ENCODE measurements around the gene DNAJB1. TPM values are rescaled to one million over a fixed set of nuclear protein-coding genes. Genes with fewer than 3 reads are reported as not detected.

The DNAJB1 gene
- total and polyA plus RNA-seq, 2 of the 4 experiments (the other 2 are of a cell fraction) = 88.2 to 95.4 TPM

- peaks cover 6% of the 10 kb centered on the region; the same call in 1 of the 2 replicates for H3K4me1 ChIP-seq (ENCODE audit: control insufficient read depth, insufficient read depth, low read length)
- no peak overlapping the region for H3K9ac ChIP-seq (ENCODE audit: low read depth, low read length)
- no peaks in the 10 kb centered on the region for H3K36me3 ChIP-seq (ENCODE audit: control insufficient read depth, insufficient read depth, low read length)
- ChIA-PET POLR2A (ENCODE audit: unreplicated experiment) (no interaction called here), CTCF (interaction anchor here (0.6 to 0.8 kb wide), 2 partner anchors 13 to 20 kb away, joined by 3 to 7 read pairs; no protein-coding TSS in a partner anchor)
- no peaks in the 10 kb centered on the region; the same call in 1 of the 2 replicates for H4K20me1 ChIP-seq (ENCODE audit: insufficient read depth, low read length)
- H2BK5ac ChIP-seq (ENCODE audit: low read depth, low read length, poor library complexity, severe bottlenecking) = no peak overlapping the region
- no TSS peak for BruUV-seq (replicated peaks)
- H4K5ac ChIP-seq (ENCODE audit: low read depth, low read length) = no peak overlapping the region
- no peak for ATAC-seq (ENCODE audit: low read depth)
- H3K4me2 ChIP-seq (ENCODE audit: low read depth, low read length) = no peak overlapping the region
- H2AK5ac ChIP-seq (ENCODE audit: low read depth, low read length) = no peak overlapping the region
- H2BK20ac ChIP-seq (ENCODE audit: low read depth, low read length) = no peak overlapping the region
- H3K23ac ChIP-seq (ENCODE audit: low read depth, low read length) = no peak overlapping the region
- H3K18ac ChIP-seq (ENCODE audit: low read depth, low read length) = no peak overlapping the region
- H4K91ac ChIP-seq (ENCODE audit: insufficient read depth, low read depth, low read length) = no peak overlapping the region
- intact Hi-C loops (cut with micrococcal nuclease) (no loop called here), dilution Hi-C loops (cut with HindIII; ENCODE audit: low sequenced_read_pairs, unreplicated experiment) (no loop called here), in situ Hi-C loops (cut with MboI; ENCODE audit: low sequenced_read_pairs) (loop anchor here (25.0 kb wide), 1 partner anchor 887 kb away; the partner anchor contains the start of gene WIZ)
- no peak overlapping the region for H3K4ac ChIP-seq (ENCODE audit: low read depth, low read length)
- TF ChIP-seq, protein P1, sequence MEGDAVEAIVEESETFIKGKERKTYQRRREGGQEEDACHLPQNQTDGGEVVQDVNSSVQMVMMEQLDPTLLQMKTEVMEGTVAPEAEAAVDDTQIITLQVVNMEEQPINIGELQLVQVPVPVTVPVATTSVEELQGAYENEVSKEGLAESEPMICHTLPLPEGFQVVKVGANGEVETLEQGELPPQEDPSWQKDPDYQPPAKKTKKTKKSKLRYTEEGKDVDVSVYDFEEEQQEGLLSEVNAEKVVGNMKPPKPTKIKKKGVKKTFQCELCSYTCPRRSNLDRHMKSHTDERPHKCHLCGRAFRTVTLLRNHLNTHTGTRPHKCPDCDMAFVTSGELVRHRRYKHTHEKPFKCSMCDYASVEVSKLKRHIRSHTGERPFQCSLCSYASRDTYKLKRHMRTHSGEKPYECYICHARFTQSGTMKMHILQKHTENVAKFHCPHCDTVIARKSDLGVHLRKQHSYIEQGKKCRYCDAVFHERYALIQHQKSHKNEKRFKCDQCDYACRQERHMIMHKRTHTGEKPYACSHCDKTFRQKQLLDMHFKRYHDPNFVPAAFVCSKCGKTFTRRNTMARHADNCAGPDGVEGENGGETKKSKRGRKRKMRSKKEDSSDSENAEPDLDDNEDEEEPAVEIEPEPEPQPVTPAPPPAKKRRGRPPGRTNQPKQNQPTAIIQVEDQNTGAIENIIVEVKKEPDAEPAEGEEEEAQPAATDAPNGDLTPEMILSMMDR (conservative IDR thresholded peaks at IDR 0.05; ENCODE audit: low read depth, low read length) = no peak
- no peak for TF ChIP-seq RFX5 (IDR thresholded peaks at IDR 0.05; ENCODE audit: low read depth, low read length)
- no peak for TF ChIP-seq NFE2L2 (IDR thresholded peaks at IDR 0.05; ENCODE audit: low read depth, low read length)
- TF ChIP-seq BHLHE40 (IDR thresholded peaks at IDR 0.05; ENCODE audit: low read depth, low read length) = no peak
- TF ChIP-seq, protein P2, sequence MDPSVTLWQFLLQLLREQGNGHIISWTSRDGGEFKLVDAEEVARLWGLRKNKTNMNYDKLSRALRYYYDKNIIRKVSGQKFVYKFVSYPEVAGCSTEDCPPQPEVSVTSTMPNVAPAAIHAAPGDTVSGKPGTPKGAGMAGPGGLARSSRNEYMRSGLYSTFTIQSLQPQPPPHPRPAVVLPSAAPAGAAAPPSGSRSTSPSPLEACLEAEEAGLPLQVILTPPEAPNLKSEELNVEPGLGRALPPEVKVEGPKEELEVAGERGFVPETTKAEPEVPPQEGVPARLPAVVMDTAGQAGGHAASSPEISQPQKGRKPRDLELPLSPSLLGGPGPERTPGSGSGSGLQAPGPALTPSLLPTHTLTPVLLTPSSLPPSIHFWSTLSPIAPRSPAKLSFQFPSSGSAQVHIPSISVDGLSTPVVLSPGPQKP (IDR thresholded peaks at IDR 0.05; ENCODE audit: borderline replicate concordance, low read depth, low read length) = no peak
- TF ChIP-seq, protein P3, sequence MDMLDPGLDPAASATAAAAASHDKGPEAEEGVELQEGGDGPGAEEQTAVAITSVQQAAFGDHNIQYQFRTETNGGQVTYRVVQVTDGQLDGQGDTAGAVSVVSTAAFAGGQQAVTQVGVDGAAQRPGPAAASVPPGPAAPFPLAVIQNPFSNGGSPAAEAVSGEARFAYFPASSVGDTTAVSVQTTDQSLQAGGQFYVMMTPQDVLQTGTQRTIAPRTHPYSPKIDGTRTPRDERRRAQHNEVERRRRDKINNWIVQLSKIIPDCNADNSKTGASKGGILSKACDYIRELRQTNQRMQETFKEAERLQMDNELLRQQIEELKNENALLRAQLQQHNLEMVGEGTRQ (IDR thresholded peaks at IDR 0.05; ENCODE audit: low read depth, low read length) = no peak
- TF ChIP-seq FOS (IDR thresholded peaks at IDR 0.05; ENCODE audit: low read depth, low read length) = no peak
- TF ChIP-seq MAFK (IDR thresholded peaks at IDR 0.05; ENCODE audit: low read depth, low read length) = no peak
- TF ChIP-seq MXI1 (IDR thresholded peaks at IDR 0.05; ENCODE audit: borderline replicate concordance, low read depth, low read length) = no peak
- TF ChIP-seq RCOR1 (IDR thresholded peaks at IDR 0.05; ENCODE audit: insufficient replicate concordance, low read length) = no peak
- TF ChIP-seq MAZ (IDR thresholded peaks at IDR 0.05; ENCODE audit: borderline replicate concordance, low read depth, low read length) = no peak
- TF ChIP-seq CEBPB (IDR thresholded peaks at IDR 0.05; ENCODE audit: low read depth, low read length) = no peak
- no peak for TF ChIP-seq CHD1 (IDR thresholded peaks at IDR 0.05; ENCODE audit: low read depth, low read length)
- TF ChIP-seq RAD21 (IDR thresholded peaks at IDR 0.05; ENCODE audit: low read length) = no peak
- TF ChIP-seq POLR2A (IDR thresholded peaks at IDR 0.05; ENCODE audit: low read depth, low read length) = no peak
- DNase-seq = no peak
- peaks cover 9 to 34% of the 10 kb centered on the region in 2 experiments for H3K79me1 ChIP-seq (ENCODE audit: low read depth in 1 of 2, low read length in 2 of 2)
- no peak overlapping the region for H3K4me3 ChIP-seq (ENCODE audit: insufficient read depth, low read depth, low read length)
- 66% methylated on average over 9 of the region's 15 CpGs; no CpG with 5 or more reads in 1 of the 2 experiments for WGBS, 2 experiments (ENCODE audit: extremely low coverage in 2 of 2, insufficient read length in 1 of 2)
- no peak overlapping the region for H2BK15ac ChIP-seq (ENCODE audit: low read depth, low read length)
- no peak overlapping the region for H3K56ac ChIP-seq (ENCODE audit: extremely low read depth, insufficient read depth, low read length)
- no peaks in the 10 kb centered on the region for H3K27me3 ChIP-seq (ENCODE audit: control insufficient read depth, insufficient read depth, low read length)
- H3K27ac ChIP-seq (ENCODE audit: insufficient read depth, low read length) = no peak overlapping the region
- H2BK120ac ChIP-seq (ENCODE audit: low read depth, low read length) = no peak overlapping the region
- no peaks in the 10 kb centered on the region for H3K9me3 ChIP-seq (ENCODE audit: control insufficient read depth, insufficient read depth, low read length)
- H4K8ac ChIP-seq (ENCODE audit: low read depth in 2 of 2, low read length in 2 of 2) = no peak overlapping the region
- H2AK9ac ChIP-seq (replicated peaks; ENCODE audit: low read depth, low read length, poor library complexity) = no peak overlapping the region
- H3K14ac ChIP-seq (replicated peaks; ENCODE audit: low read depth, low read length) = no peak overlapping the region
- H3K9me1 ChIP-seq (ENCODE audit: insufficient read depth, low read length) = no peaks in the 10 kb centered on the region
- H2AFZ ChIP-seq (replicated peaks; ENCODE audit: low read length, poor library complexity) = no peak overlapping the region
Measured at GRCh38 chr19:14550201-14550754, 32.1 kb upstream of the DNAJB1 start.

Data from IMR-90 (cell line).